ENCODE data around the gene RASA3.

- TF ChIP-seq CTCF (IDR thresholded peaks at IDR 0.05) (no peak), POLR2A (IDR thresholded peaks at IDR 0.05) (no peak)
These were observed 42.5 kb downstream of the RASA3 start for GRCh38 chr13:114089751-114090400.
